Measurements from ENCODE around the gene DENND6B.

DNA sequence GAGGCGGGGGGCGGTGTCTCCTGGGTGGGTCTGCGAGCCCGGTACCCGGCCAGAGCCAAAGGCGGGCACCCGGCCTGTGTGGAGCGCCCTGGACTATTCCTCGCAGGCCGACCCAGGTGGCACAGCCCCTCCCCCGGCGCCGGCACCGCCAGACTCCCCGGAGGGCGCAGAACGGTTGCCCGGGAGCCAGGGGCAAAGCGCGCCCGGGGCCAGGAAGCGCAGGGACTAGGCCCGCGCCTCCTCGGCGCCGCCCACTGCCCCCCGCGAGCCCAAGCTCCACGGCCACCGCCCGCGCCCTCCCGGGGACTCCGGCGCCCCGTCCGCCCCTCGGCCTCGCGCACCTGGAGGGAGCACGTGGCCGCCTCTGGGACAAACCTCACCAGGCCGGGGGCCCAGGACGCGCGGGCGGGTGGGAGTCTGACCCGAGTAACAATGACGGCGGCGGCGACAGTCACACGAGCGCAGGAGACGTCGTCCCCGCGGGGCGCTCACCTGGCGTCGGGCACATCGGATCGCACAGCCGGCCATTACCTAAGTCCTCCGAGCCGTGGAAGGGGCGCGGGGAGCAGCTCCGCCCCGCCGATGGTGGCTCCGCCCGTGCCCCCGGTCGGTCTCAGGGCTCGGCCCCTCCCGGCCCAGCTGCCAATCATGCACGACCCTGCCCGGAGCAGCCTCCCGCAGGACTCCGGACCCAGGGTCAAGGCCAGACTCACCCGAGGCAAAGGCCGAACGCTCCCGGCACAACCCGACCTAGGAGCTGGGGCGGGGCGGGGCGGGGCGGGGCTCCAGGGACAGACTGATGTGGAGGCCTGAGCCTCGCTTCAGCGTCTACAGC is 26.8 kb downstream of the DENND6B start:
- TF ChIP-seq, protein P1, sequence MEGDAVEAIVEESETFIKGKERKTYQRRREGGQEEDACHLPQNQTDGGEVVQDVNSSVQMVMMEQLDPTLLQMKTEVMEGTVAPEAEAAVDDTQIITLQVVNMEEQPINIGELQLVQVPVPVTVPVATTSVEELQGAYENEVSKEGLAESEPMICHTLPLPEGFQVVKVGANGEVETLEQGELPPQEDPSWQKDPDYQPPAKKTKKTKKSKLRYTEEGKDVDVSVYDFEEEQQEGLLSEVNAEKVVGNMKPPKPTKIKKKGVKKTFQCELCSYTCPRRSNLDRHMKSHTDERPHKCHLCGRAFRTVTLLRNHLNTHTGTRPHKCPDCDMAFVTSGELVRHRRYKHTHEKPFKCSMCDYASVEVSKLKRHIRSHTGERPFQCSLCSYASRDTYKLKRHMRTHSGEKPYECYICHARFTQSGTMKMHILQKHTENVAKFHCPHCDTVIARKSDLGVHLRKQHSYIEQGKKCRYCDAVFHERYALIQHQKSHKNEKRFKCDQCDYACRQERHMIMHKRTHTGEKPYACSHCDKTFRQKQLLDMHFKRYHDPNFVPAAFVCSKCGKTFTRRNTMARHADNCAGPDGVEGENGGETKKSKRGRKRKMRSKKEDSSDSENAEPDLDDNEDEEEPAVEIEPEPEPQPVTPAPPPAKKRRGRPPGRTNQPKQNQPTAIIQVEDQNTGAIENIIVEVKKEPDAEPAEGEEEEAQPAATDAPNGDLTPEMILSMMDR (IDR thresholded peaks at IDR 0.05), result no peak
- no peak for TF ChIP-seq POLR2A (IDR thresholded peaks at IDR 0.05)
